IMR-90 (cell line): ENCODE results near the gene DPP6. TPM values are rescaled to one million over a fixed set of nuclear protein-coding genes. Genes with fewer than 3 reads are reported as not detected.

Source experiments
- ATAC-seq: fragments of 200-7000 bp; cut with Tn5 transposase; 2 replicates; pipeline ENCODE4 v1.9.1; 2020; ENCODE audit warnings: low read depth, mild to moderate bottlenecking, moderate library complexity
- BruUV-seq: library from RNA; stranded (reverse); fragments of 400-500 nt; replicated peaks from 2 replicates; lab custom pipeline; 2021; lab: Mats Ljungman, UMichigan
- CTCF ChIA-PET: fragments of 300-600 bp; formaldehyde crosslinking; extraction: SDS; loops from one replicate; lab custom pipeline; 2021; ENCODE audit warnings: antibody characterized with exemption; lab: Yijun Ruan, JAX
- POLR2A ChIA-PET: fragments of 300-600 bp; sonication (Branson Sonifier 250); formaldehyde crosslinking; loops from one replicate; lab custom pipeline; 2022; ENCODE audit warnings: antibody characterized with exemption; ENCODE audit not compliant: unreplicated experiment; lab: Charles Lee
- DNase-seq: peaks from one replicate; pipeline ENCODE4 v3.0.0; 2013
- H2AFZ ChIP-seq: replicated peaks from 2 replicates; pipeline ENCODE3; 2013; ENCODE audit warnings: low read length, mild to moderate bottlenecking; ENCODE audit not compliant: poor library complexity
- H2AK5ac ChIP-seq: 2 replicates; pipeline ENCODE4 v1.6.1; 2013; ENCODE audit warnings: low read depth, low read length, inconsistent platforms
- H2AK9ac ChIP-seq: replicated peaks from 2 replicates; pipeline ENCODE3; 2013; ENCODE audit warnings: mild to moderate bottlenecking, low read depth, low read length, moderate library complexity; ENCODE audit not compliant: poor library complexity
- H2BK120ac ChIP-seq: 2 replicates; pipeline ENCODE4 v1.6.1; 2013; ENCODE audit warnings: low read depth, low read length, inconsistent platforms
- H2BK15ac ChIP-seq: 3 replicates; pipeline ENCODE4 v1.6.1; 2013; ENCODE audit warnings: low read depth, low read length, inconsistent platforms
- H2BK20ac ChIP-seq: 2 replicates; pipeline ENCODE4 v1.6.1; 2013; ENCODE audit warnings: low read depth, mild to moderate bottlenecking, inconsistent platforms, low read length, moderate library complexity
- H2BK5ac ChIP-seq: 2 replicates; pipeline ENCODE4 v1.6.1; 2013; ENCODE audit warnings: mild to moderate bottlenecking, low read depth, low read length, inconsistent platforms; ENCODE audit not compliant: poor library complexity, severe bottlenecking
- H3K14ac ChIP-seq: replicated peaks from 2 replicates; pipeline ENCODE4 v1.6.1; 2013; ENCODE audit warnings: low read depth, low read length, inconsistent platforms
- H3K18ac ChIP-seq: 2 replicates; pipeline ENCODE4 v1.6.1; 2013; ENCODE audit warnings: low read depth, low read length, control low read depth
- H3K23ac ChIP-seq: 2 replicates; pipeline ENCODE4 v1.6.1; 2013; ENCODE audit warnings: low read depth, low read length, inconsistent platforms
- H3K27ac ChIP-seq: 2 replicates; pipeline ENCODE4 v1.5.1; 2013; ENCODE audit warnings: mild to moderate bottlenecking, control low read depth, low read length; ENCODE audit not compliant: insufficient read depth
- H3K27me3 ChIP-seq: 2 replicates; pipeline ENCODE4 v1.6.1; 2013; ENCODE audit warnings: low read length; ENCODE audit not compliant: control insufficient read depth, insufficient read depth
- H3K36me3 ChIP-seq: 2 replicates; pipeline ENCODE4 v1.6.1; 2013; ENCODE audit warnings: low read length, mixed read lengths; ENCODE audit not compliant: control insufficient read depth, insufficient read depth
- H3K4ac ChIP-seq: 2 replicates; pipeline ENCODE4 v1.6.1; 2013; ENCODE audit warnings: low read depth, low read length, inconsistent platforms
- H3K4me1 ChIP-seq: 2 replicates; pipeline ENCODE4 v1.6.1; 2013; ENCODE audit warnings: low read length, mixed read lengths; ENCODE audit not compliant: control insufficient read depth, insufficient read depth
- H3K4me2 ChIP-seq: 2 replicates; pipeline ENCODE4 v1.6.1; 2013; ENCODE audit warnings: low read depth, mild to moderate bottlenecking, control low read depth, low read length, moderate library complexity
- H3K4me3 ChIP-seq: 2 replicates; pipeline ENCODE4 v1.5.1; 2013; ENCODE audit warnings: low read depth, mild to moderate bottlenecking, control low read depth, low read length, moderate library complexity; ENCODE audit not compliant: insufficient read depth
- H3K56ac ChIP-seq: 2 replicates; pipeline ENCODE4 v1.6.1; 2013; ENCODE audit warnings: low read length, inconsistent platforms; ENCODE audit not compliant: insufficient read depth; ENCODE audit errors: extremely low read depth
- H3K79me1 ChIP-seq, 2 experiments: 2 replicates each; pipeline ENCODE4 v1.6.1; 2013; ENCODE audit warnings: low read length in 2 of 2, inconsistent platforms in 1 of 2, low read depth in 1 of 2
- H3K9ac ChIP-seq: 2 replicates; pipeline ENCODE4 v1.6.1; 2013; ENCODE audit warnings: low read depth, low read length, control low read depth
- H3K9me1 ChIP-seq: 2 replicates; pipeline ENCODE4 v1.6.1; 2013; ENCODE audit warnings: low read length, inconsistent platforms; ENCODE audit not compliant: insufficient read depth
- H3K9me3 ChIP-seq: 2 replicates; pipeline ENCODE4 v1.6.1; 2013; ENCODE audit warnings: low read length; ENCODE audit not compliant: control insufficient read depth, insufficient read depth
- H4K20me1 ChIP-seq: 2 replicates; pipeline ENCODE4 v1.6.1; 2013; ENCODE audit warnings: low read length, inconsistent platforms; ENCODE audit not compliant: insufficient read depth
- H4K5ac ChIP-seq: 2 replicates; pipeline ENCODE4 v1.6.1; 2013; ENCODE audit warnings: mild to moderate bottlenecking, low read depth, low read length, control low read depth
- H4K8ac ChIP-seq, 2 experiments: 2 replicates each; pipeline ENCODE4 v1.6.1; 2013; ENCODE audit warnings: low read depth in 2 of 2, low read length in 2 of 2, control low read depth in 1 of 2, inconsistent platforms in 1 of 2
- H4K91ac ChIP-seq: 2 replicates; pipeline ENCODE4 v1.6.1; 2013; ENCODE audit warnings: low read depth, low read length, inconsistent platforms; ENCODE audit not compliant: insufficient read depth
- BHLHE40 ChIP-seq: fragments of 150-350 bp; IDR thresholded peaks from 2 replicates; pipeline ENCODE4 v1.6.1; 2016; ENCODE audit warnings: mild to moderate bottlenecking, low read depth, low read length
- CEBPB ChIP-seq: IDR thresholded peaks from 2 replicates; pipeline ENCODE4 v1.6.1; 2012; ENCODE audit warnings: low read depth, low read length, improper control_type of control experiment
- CHD1 ChIP-seq: IDR thresholded peaks from 2 replicates; pipeline ENCODE4 v1.6.1; 2012; ENCODE audit warnings: low read depth, low read length, improper control_type of control experiment
- ELK1 ChIP-seq: fragments of 150-350 bp; IDR thresholded peaks from 2 replicates; pipeline ENCODE4 v1.6.1; 2016; ENCODE audit warnings: low read depth, mild to moderate bottlenecking, low read length, moderate library complexity, borderline replicate concordance
- FOS ChIP-seq: fragments of 150-350 bp; IDR thresholded peaks from 2 replicates; pipeline ENCODE4 v1.6.1; 2016; ENCODE audit warnings: low read depth, low read length
- MAFK ChIP-seq: IDR thresholded peaks from 2 replicates; pipeline ENCODE4 v1.6.1; 2012; ENCODE audit warnings: low read depth, low read length, improper control_type of control experiment
- MAZ ChIP-seq: IDR thresholded peaks from 2 replicates; pipeline ENCODE4 v1.6.1; 2012; ENCODE audit warnings: low read depth, mild to moderate bottlenecking, low read length, improper control_type of control experiment, moderate library complexity, borderline replicate concordance
- MXI1 ChIP-seq: IDR thresholded peaks from 2 replicates; pipeline ENCODE4 v1.6.1; 2012; ENCODE audit warnings: low read depth, mild to moderate bottlenecking, low read length, moderate library complexity, borderline replicate concordance
- NFE2L2 ChIP-seq: fragments of 150-350 bp; IDR thresholded peaks from 2 replicates; pipeline ENCODE4 v1.6.1; 2016; ENCODE audit warnings: low read depth, mild to moderate bottlenecking, low read length
- POLR2A ChIP-seq: IDR thresholded peaks from 2 replicates; pipeline ENCODE4 v1.6.1; 2012; ENCODE audit warnings: mild to moderate bottlenecking, low read depth, low read length
- RAD21 ChIP-seq: IDR thresholded peaks from 2 replicates; pipeline ENCODE4 v1.6.1; 2012; ENCODE audit warnings: low read length, improper control_type of control experiment
- RCOR1 ChIP-seq: IDR thresholded peaks from 2 replicates; pipeline ENCODE4 v1.6.1; 2012; ENCODE audit warnings: mild to moderate bottlenecking, low read length, improper control_type of control experiment; ENCODE audit not compliant: insufficient replicate concordance
- RFX5 ChIP-seq: IDR thresholded peaks from 2 replicates; pipeline ENCODE4 v1.8.0; 2012; ENCODE audit warnings: low read depth, mild to moderate bottlenecking, low read length, moderate library complexity
- SMC3 ChIP-seq: fragments of 150-350 bp; IDR thresholded peaks from 2 replicates; pipeline ENCODE4 v1.6.1; 2016; ENCODE audit warnings: low read depth, mild to moderate bottlenecking, antibody characterized with exemption, low read length, moderate library complexity
- WGBS, 2 experiments: methylation state at CpG; one replicate each; pipeline versions ENCODE4 v1.1.5 to v1.1.7; 2013; ENCODE audit warnings: missing lambda C conversion rate in 2 of 2; ENCODE audit not compliant: insufficient read length in 1 of 2; ENCODE audit errors: extremely low coverage in 2 of 2; 5-methylcytosine and 5-hydroxymethylcytosine counted together
- dilution Hi-C: fragments of 300-500 bp; cut with HindIII; formaldehyde crosslinking; loops from one replicate; pipeline ENCODE4 v1.14.3; 2018; ENCODE audit warnings: low sequenced_read_pairs; ENCODE audit not compliant: unreplicated experiment
- in situ Hi-C: fragments of 300-500 bp; cut with MboI; formaldehyde crosslinking; loops from 3 replicates; pipeline ENCODE4 v1.14.3; 2019; ENCODE audit warnings: low sequenced_read_pairs, inconsistent platforms, mixed read lengths
- intact Hi-C: fragments of 100-400 bp; cut with micrococcal nuclease; formaldehyde crosslinking; loops from 2 replicates; pipeline ENCODE4 v1.10.0; 2022
- polyA plus RNA-seq, 3 experiments: library from polyadenylated mRNA; depleted of rRNA; stranded (reverse); fragments of >200 nt; gene quantifications; 2 replicates each; pipeline ENCODE4 v1.2.3, GENCODE V29; 2012; ENCODE audit warnings: low replicate concordance in 1 of 3
- total RNA-seq: library from RNA; depleted of rRNA; stranded (reverse); fragments of >200 nt; gene quantifications from 2 replicates; pipeline ENCODE4 v1.2.3, GENCODE V29; 2012
- TF ChIP-seq, protein P1 (sequence below): fragments of 150-350 bp; IDR thresholded peaks from 2 replicates; pipeline ENCODE4 v1.6.1; 2017; ENCODE audit warnings: mild to moderate bottlenecking, antibody characterized with exemption, low read length, low read depth
- TF ChIP-seq, protein P2 (sequence below): conservative IDR thresholded peaks from 2 replicates; pipeline ENCODE4 v1.5.1; 2012; ENCODE audit warnings: mild to moderate bottlenecking, low read depth, low read length, improper control_type of control experiment

DPP6 gene
- total and polyA plus RNA-seq, 2 of the 4 experiments (the other 2 are of a cell fraction) = not detected

DNA sequence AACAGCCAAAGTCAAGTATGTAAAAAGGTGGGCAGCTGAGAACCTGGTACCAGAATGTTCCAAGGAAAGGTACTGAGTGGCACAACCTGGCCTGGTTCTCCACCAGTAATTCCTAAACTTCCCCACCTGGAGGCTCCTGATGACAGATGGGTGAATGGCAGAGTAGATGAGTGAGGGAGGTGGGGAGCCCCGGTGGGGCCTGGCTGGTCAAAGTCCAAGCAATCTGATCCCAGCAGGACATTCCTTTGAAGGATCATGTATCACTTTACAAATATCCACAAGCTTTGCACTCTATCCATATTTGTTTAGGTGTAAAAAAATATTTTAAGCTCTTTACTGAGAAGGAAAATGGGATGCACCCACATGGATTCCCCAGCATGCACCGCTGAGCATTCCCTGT lies 250.2 kb downstream of the DPP6 start:
- WGBS, 2 experiments = no CpG with 5 or more reads among the region's 2 CpGs

More for the DNA sequence above, 250.2 kb downstream of the DPP6 start:
- Histone ChIP-seq H4K20me1 (no peaks in the 10 kb centered on the region), H3K18ac (no peak overlapping the region), H3K27ac (no peak overlapping the region), H2AFZ (no peak overlapping the region), H3K23ac (no peak overlapping the region), H4K91ac (no peak overlapping the region), H3K27me3 (no peaks in the 10 kb centered on the region), H3K36me3 (no peaks in the 10 kb centered on the region), H3K4me2 (no peak overlapping the region), H3K79me1 (no peaks in the 10 kb centered on the region), H2AK5ac (no peak overlapping the region), H4K5ac (no peak overlapping the region), H3K4me3 (no peak overlapping the region), H3K56ac (no peak overlapping the region), H2BK5ac (no peak overlapping the region), H3K4me1 (no peaks in the 10 kb centered on the region), H4K8ac (no peak overlapping the region), H3K9me3 (peaks cover 43% of the 10 kb centered on the region), H2BK20ac (no peak overlapping the region), H3K9me1 (no peaks in the 10 kb centered on the region), H2BK120ac (no peak overlapping the region), H3K9ac (no peak overlapping the region), H3K14ac (no peak overlapping the region), H3K4ac (no peak overlapping the region), H2BK15ac (no peak overlapping the region), H2AK9ac (no peak overlapping the region)
- TF ChIP-seq RFX5 (no peak), MXI1 (no peak), POLR2A (no peak), SMC3 (no peak), RAD21 (no peak), MAFK (no peak), FOS (no peak), ELK1 (no peak), CEBPB (no peak), BHLHE40 (no peak), NFE2L2 (no peak), RCOR1 (no peak), CHD1 (no peak), MAZ (no peak)
- TF ChIP-seq, protein P1, sequence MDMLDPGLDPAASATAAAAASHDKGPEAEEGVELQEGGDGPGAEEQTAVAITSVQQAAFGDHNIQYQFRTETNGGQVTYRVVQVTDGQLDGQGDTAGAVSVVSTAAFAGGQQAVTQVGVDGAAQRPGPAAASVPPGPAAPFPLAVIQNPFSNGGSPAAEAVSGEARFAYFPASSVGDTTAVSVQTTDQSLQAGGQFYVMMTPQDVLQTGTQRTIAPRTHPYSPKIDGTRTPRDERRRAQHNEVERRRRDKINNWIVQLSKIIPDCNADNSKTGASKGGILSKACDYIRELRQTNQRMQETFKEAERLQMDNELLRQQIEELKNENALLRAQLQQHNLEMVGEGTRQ = no peak
- TF ChIP-seq, protein P2, sequence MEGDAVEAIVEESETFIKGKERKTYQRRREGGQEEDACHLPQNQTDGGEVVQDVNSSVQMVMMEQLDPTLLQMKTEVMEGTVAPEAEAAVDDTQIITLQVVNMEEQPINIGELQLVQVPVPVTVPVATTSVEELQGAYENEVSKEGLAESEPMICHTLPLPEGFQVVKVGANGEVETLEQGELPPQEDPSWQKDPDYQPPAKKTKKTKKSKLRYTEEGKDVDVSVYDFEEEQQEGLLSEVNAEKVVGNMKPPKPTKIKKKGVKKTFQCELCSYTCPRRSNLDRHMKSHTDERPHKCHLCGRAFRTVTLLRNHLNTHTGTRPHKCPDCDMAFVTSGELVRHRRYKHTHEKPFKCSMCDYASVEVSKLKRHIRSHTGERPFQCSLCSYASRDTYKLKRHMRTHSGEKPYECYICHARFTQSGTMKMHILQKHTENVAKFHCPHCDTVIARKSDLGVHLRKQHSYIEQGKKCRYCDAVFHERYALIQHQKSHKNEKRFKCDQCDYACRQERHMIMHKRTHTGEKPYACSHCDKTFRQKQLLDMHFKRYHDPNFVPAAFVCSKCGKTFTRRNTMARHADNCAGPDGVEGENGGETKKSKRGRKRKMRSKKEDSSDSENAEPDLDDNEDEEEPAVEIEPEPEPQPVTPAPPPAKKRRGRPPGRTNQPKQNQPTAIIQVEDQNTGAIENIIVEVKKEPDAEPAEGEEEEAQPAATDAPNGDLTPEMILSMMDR = no peak
- ATAC-seq (no peak), DNase-seq (no peak)
- dilution Hi-C loops = no loop called here
- ChIA-PET CTCF (no interaction called here), POLR2A (no interaction called here)
- intact Hi-C loops = no loop called here
- BruUV-seq = no TSS peak
- in situ Hi-C loops = no loop called here
